Measurements from ENCODE around the gene ZNF780B.

The ZNF780B gene

GRCh38 chr19:40055832-40056504 lies at the start of gene ZNF780B:
Gene ZNF780B, minus strand, starts transcription at chr19:40056231. Its CDS starts 5,899 bp downstream, at chr19:40050332.
- no peak for TF ChIP-seq CTCF (conservative IDR thresholded peaks at IDR 0.05; ENCODE audit: low read depth, low read length)
- peak within 1 kb of the TSS; percentile 80 for H3K4me3 ChIP-seq (ENCODE audit: low read depth, low read length)
- DNase-seq (ENCODE audit: low read depth): peak; percentile 52

GRCh38 chr19:40104754-40105153 lies 48.7 kb upstream of the ZNF780B start:
- no peak for TF ChIP-seq CTCF (conservative IDR thresholded peaks at IDR 0.05; ENCODE audit: low read depth, low read length)
- H3K4me3 ChIP-seq (ENCODE audit: low read depth, low read length): no peak overlapping the region
- DNase-seq (ENCODE audit: low read depth): no peak

- no peak for TF ChIP-seq CTCF (conservative IDR thresholded peaks at IDR 0.05; ENCODE audit: low read depth, low read length)
- DNase-seq (ENCODE audit: low read depth): no peak
- no peak overlapping the region for H3K4me3 ChIP-seq (ENCODE audit: low read depth, low read length)
Observed at GRCh38 chr19:40103600-40103999, 47.6 kb upstream of the ZNF780B start.

GRCh38 chr19:40101813-40102212 lies 45.8 kb upstream of the ZNF780B start:
- no peak for TF ChIP-seq CTCF (conservative IDR thresholded peaks at IDR 0.05; ENCODE audit: low read depth, low read length)
- no peak for DNase-seq (ENCODE audit: low read depth)
- H3K4me3 ChIP-seq (ENCODE audit: low read depth, low read length): no peak overlapping the region

GRCh38 chr19:40093416-40093815 lies 37.4 kb upstream of the ZNF780B start:
- H3K4me3 ChIP-seq (ENCODE audit: low read depth, low read length): no peak overlapping the region
- TF ChIP-seq CTCF (conservative IDR thresholded peaks at IDR 0.05; ENCODE audit: low read depth, low read length): no peak
- no peak for DNase-seq (ENCODE audit: low read depth)

- H3K4me3 ChIP-seq (ENCODE audit: low read depth, low read length): peak overlapping the region; percentile 96
- DNase-seq (ENCODE audit: low read depth): no peak
- no peak for TF ChIP-seq CTCF (conservative IDR thresholded peaks at IDR 0.05; ENCODE audit: low read depth, low read length)
Observed at GRCh38 chr19:40091205-40092129, 35.4 kb upstream of the ZNF780B start.

All from choroid plexus epithelial cell (primary cell).